IMR-90 (cell line): ENCODE results near the gene CLCN5.

ENCODE experiments used
- CEBPB ChIP-seq: IDR thresholded peaks from 2 replicates; pipeline ENCODE4 v1.6.1; 2012; ENCODE audit warnings: low read depth, low read length, improper control_type of control experiment
- CTCF ChIP-seq: conservative IDR thresholded peaks from 2 replicates; pipeline ENCODE4 v1.5.1; 2012; ENCODE audit warnings: mild to moderate bottlenecking, low read depth, low read length, improper control_type of control experiment
- ELK1 ChIP-seq: fragments of 150-350 bp; IDR thresholded peaks from 2 replicates; pipeline ENCODE4 v1.6.1; 2016; ENCODE audit warnings: low read depth, mild to moderate bottlenecking, low read length, moderate library complexity, borderline replicate concordance
- FOS ChIP-seq: fragments of 150-350 bp; IDR thresholded peaks from 2 replicates; pipeline ENCODE4 v1.6.1; 2016; ENCODE audit warnings: low read depth, low read length
- MAZ ChIP-seq: IDR thresholded peaks from 2 replicates; pipeline ENCODE4 v1.6.1; 2012; ENCODE audit warnings: low read depth, mild to moderate bottlenecking, low read length, improper control_type of control experiment, moderate library complexity, borderline replicate concordance
- NFE2L2 ChIP-seq: fragments of 150-350 bp; IDR thresholded peaks from 2 replicates; pipeline ENCODE4 v1.6.1; 2016; ENCODE audit warnings: low read depth, mild to moderate bottlenecking, low read length
- POLR2A ChIP-seq: IDR thresholded peaks from 2 replicates; pipeline ENCODE4 v1.6.1; 2012; ENCODE audit warnings: mild to moderate bottlenecking, low read depth, low read length

- TF ChIP-seq NFE2L2, result no peak
- peak; percentile 87 for TF ChIP-seq CTCF
- TF ChIP-seq MAZ, result no peak
- TF ChIP-seq POLR2A, result no peak
- no peak for TF ChIP-seq FOS
- TF ChIP-seq ELK1, result no peak
- no peak for TF ChIP-seq CEBPB
Observed at GRCh38 chrX:49915361-49916222, 6.8 kb upstream of the CLCN5 start.
